ENCODE measurements around the gene VMP1.

The VMP1 gene

DNA sequence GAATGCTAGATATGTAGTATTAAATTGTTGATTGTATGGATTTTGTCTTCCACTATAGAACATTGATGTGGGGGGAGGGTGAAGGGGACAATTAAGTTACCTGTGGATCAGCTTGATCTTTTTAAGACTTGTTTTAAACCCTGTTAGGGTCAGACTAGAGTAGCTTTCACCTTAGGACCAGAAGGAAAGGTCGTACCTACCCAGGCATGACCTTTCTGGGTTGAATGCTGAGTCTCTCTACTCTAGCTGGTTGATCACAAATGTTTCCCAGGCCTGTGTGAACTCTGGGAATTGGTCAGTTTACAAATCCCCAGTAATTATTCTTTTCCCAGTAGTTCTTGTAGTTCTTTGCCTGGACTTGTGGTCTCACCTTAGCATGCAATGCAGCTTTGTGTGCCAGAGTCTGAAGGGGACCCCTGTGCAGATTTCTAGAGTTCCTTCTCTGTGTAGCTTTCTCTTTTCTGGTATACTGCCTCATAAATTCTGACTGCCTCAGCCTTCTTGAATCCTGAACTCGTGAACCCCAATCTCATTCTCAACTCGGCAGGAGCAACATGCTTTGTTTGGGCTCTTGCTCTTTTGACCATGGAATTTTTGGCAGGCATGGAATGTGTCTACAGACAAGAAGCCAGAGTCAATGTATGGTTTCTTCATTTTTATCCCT is 54.1 kb downstream of the VMP1 start:
- peaks cover 0 to 2% (median 0%) of the 10 kb centered on the region in 5 experiments for H3K9me3 ChIP-seq (ENCODE audit: control extremely low read depth in 1 of 5, control insufficient read depth in 4 of 5, insufficient read depth in 2 of 5, low read depth in 1 of 5, low read length in 4 of 5)
- H3K4me3 ChIP-seq (ENCODE audit: control insufficient read depth in 1 of 7, extremely low read depth in 1 of 7, insufficient read depth in 4 of 7, low read depth in 2 of 7, low read length in 6 of 7) = no peak overlapping the region
- no peaks in the 10 kb centered on the region for H3K27me3 ChIP-seq (replicated peaks in 2 of 5; ENCODE audit: control insufficient read depth in 4 of 5, insufficient read depth in 5 of 5, low read length in 4 of 5)
- no peak overlapping the region for H3K27ac ChIP-seq (ENCODE audit: insufficient read depth in 1 of 2, low read depth in 1 of 2, low read length in 2 of 2, poor library complexity in 1 of 2, severe bottlenecking in 2 of 2)
- 100% methylated on average over 1 of the region's 3 CpGs for WGBS (ENCODE audit: insufficient coverage)
- no peak for DNase-seq
- H3K36me3 ChIP-seq (ENCODE audit: control insufficient read depth in 4 of 4, insufficient read depth in 4 of 4, low read length in 3 of 4) = peaks cover 0 to 14% (median 10%) of the 10 kb centered on the region in 4 experiments
- POLR2A ChIA-PET = no interaction called here
- peaks cover 0 to 38% (median 12%) of the 10 kb centered on the region in 4 experiments for H3K4me1 ChIP-seq (ENCODE audit: control extremely low read depth in 1 of 4, control insufficient read depth in 4 of 4, insufficient read depth in 4 of 4, low read length in 3 of 4)
- CTCF ChIA-PET = interaction anchor here (1.0 to 2.3 kb wide), 5 partner anchors 14 to 97 kb away, joined by 3 to 9 read pairs (median 4); no protein-coding TSS in a partner anchor

GRCh38 chr17:59762049-59762823 is 54.8 kb downstream of the VMP1 start:
- Histone ChIP-seq H3K27ac (ENCODE audit: insufficient read depth in 1 of 2, low read depth in 1 of 2, low read length in 2 of 2, poor library complexity in 1 of 2, severe bottlenecking in 2 of 2) (peak overlapping the region in 1 of 2 experiments; percentile 29), H3K36me3 (ENCODE audit: control insufficient read depth in 4 of 4, insufficient read depth in 4 of 4, low read length in 3 of 4) (peaks cover 2 to 13% (median 10%) of the 10 kb centered on the region in 4 experiments), H3K27me3 (replicated peaks in 2 of 5; ENCODE audit: control insufficient read depth in 4 of 5, insufficient read depth in 5 of 5, low read length in 4 of 5) (no peaks in the 10 kb centered on the region), H3K4me3 (ENCODE audit: control insufficient read depth in 1 of 7, extremely low read depth in 1 of 7, insufficient read depth in 4 of 7, low read depth in 2 of 7, low read length in 6 of 7) (no peak overlapping the region), H3K9me3 (ENCODE audit: control extremely low read depth in 1 of 5, control insufficient read depth in 4 of 5, insufficient read depth in 2 of 5, low read depth in 1 of 5, low read length in 4 of 5) (peaks cover 0 to 2% (median 0%) of the 10 kb centered on the region in 5 experiments), H3K4me1 (ENCODE audit: control extremely low read depth in 1 of 4, control insufficient read depth in 4 of 4, insufficient read depth in 4 of 4, low read length in 3 of 4) (peaks cover 0 to 38% (median 12%) of the 10 kb centered on the region in 4 experiments)
- DNase-seq = peak in 2 of 3 donors; percentile 60 to 70
- CTCF ChIA-PET = interaction anchor here (0.6 to 2.3 kb wide), 8 partner anchors 8 to 105 kb away, joined by 3 to 9 read pairs (median 5); no protein-coding TSS in a partner anchor
- POLR2A ChIA-PET = interaction anchor here (0.8 kb wide), 1 partner anchor 8 kb away, joined by 4 read pairs; no protein-coding TSS in a partner anchor
- WGBS (ENCODE audit: insufficient coverage) = no CpG with 5 or more reads among the region's 4 CpGs

DNA sequence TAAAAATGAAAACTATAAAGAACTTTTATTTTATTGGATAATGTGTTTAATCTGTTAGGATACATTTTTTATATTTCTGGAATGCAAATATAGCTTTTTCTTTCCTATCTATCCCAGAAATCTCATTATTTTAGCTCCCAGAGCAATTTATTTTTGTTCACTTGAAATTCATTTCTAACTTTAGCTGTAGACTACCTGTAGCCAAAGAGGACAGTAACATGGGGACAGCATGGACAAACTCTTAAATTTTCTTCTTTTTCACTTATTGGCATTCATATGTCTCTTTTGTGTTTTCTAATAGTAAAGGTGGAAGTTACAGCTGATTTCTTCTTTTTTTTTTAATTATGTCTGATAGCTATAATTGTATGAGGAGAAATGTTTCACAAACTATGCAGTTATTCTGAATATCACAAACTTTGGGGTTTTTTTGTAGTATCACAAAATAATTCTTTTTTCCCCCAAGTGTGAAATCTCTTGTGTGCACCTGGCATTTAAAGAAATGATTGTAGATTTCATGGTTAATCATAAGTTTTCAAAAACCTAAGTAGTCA is 55.4 kb downstream of the VMP1 start:
- ChIA-PET POLR2A (interaction anchor here (0.5 to 0.8 kb wide), 2 partner anchors 9 to 12 kb away, joined by 3 to 4 read pairs; no protein-coding TSS in a partner anchor), CTCF (interaction anchor here (0.6 to 2.3 kb wide), 6 partner anchors 9 to 106 kb away, joined by 3 to 9 read pairs (median 6); no protein-coding TSS in a partner anchor)
- no peak overlapping the region for H3K27ac ChIP-seq (ENCODE audit: insufficient read depth in 1 of 2, low read depth in 1 of 2, low read length in 2 of 2, poor library complexity in 1 of 2, severe bottlenecking in 2 of 2)
- DNase-seq = no peak
- H3K4me1 ChIP-seq (ENCODE audit: control extremely low read depth in 1 of 4, control insufficient read depth in 4 of 4, insufficient read depth in 4 of 4, low read length in 3 of 4) = peaks cover 0 to 38% (median 12%) of the 10 kb centered on the region in 4 experiments
- peaks cover 0 to 2% (median 0%) of the 10 kb centered on the region in 5 experiments for H3K9me3 ChIP-seq (ENCODE audit: control extremely low read depth in 1 of 5, control insufficient read depth in 4 of 5, insufficient read depth in 2 of 5, low read depth in 1 of 5, low read length in 4 of 5)
- peaks cover 2 to 13% (median 10%) of the 10 kb centered on the region in 4 experiments for H3K36me3 ChIP-seq (ENCODE audit: control insufficient read depth in 4 of 4, insufficient read depth in 4 of 4, low read length in 3 of 4)
- H3K4me3 ChIP-seq (ENCODE audit: control insufficient read depth in 1 of 7, extremely low read depth in 1 of 7, insufficient read depth in 4 of 7, low read depth in 2 of 7, low read length in 6 of 7) = no peak overlapping the region
- no peaks in the 10 kb centered on the region for H3K27me3 ChIP-seq (replicated peaks in 2 of 5; ENCODE audit: control insufficient read depth in 4 of 5, insufficient read depth in 5 of 5, low read length in 4 of 5)

DNA sequence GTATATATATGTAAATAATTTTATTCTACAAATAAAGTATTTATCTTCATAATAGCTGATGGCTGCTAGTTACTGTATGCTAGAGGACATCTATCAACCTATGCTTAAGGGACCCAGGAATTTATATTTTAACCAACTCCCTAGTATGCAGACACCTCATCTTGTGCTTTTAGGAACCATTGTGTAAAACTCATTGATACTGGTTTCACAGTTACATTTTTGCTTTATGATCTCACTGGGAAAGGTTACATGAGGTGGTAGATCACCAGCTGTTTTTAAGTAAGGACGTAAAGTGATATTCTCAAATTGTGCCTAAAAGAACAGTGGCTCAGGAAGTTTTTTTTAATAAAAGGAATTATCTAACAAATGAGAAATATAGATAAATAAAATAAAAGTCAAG is 56.4 kb downstream of the VMP1 start:
- peaks cover 2 to 11% (median 8%) of the 10 kb centered on the region in 4 experiments for H3K36me3 ChIP-seq (ENCODE audit: control insufficient read depth in 4 of 4, insufficient read depth in 4 of 4, low read length in 3 of 4)
- ChIA-PET POLR2A (no interaction called here), CTCF (interaction anchor here (1.0 to 2.3 kb wide), 2 partner anchors 15 to 95 kb away, joined by 3 to 9 read pairs; no protein-coding TSS in a partner anchor)
- H3K9me3 ChIP-seq (ENCODE audit: control extremely low read depth in 1 of 5, control insufficient read depth in 4 of 5, insufficient read depth in 2 of 5, low read depth in 1 of 5, low read length in 4 of 5) = peaks cover 0 to 1% (median 0%) of the 10 kb centered on the region in 5 experiments
- DNase-seq = no peak
- no peaks in the 10 kb centered on the region for H3K27me3 ChIP-seq (replicated peaks in 2 of 5; ENCODE audit: control insufficient read depth in 4 of 5, insufficient read depth in 5 of 5, low read length in 4 of 5)
- H3K27ac ChIP-seq (ENCODE audit: insufficient read depth in 1 of 2, low read depth in 1 of 2, low read length in 2 of 2, poor library complexity in 1 of 2, severe bottlenecking in 2 of 2) = no peak overlapping the region
- H3K4me1 ChIP-seq (ENCODE audit: control extremely low read depth in 1 of 4, control insufficient read depth in 4 of 4, insufficient read depth in 4 of 4, low read length in 3 of 4) = peaks cover 0 to 38% (median 12%) of the 10 kb centered on the region in 4 experiments
- no CpG with 5 or more reads among the region's 1 CpG for WGBS (ENCODE audit: insufficient coverage)
- H3K4me3 ChIP-seq (ENCODE audit: control insufficient read depth in 1 of 7, extremely low read depth in 1 of 7, insufficient read depth in 4 of 7, low read depth in 2 of 7, low read length in 6 of 7) = no peak overlapping the region

- ChIA-PET CTCF (interaction anchor here (0.7 to 1.4 kb wide), 6 partner anchors 10 to 96 kb away, joined by 3 to 5 read pairs (median 4); no protein-coding TSS in a partner anchor), POLR2A (no interaction called here)
- H3K27me3 ChIP-seq (replicated peaks in 2 of 5; ENCODE audit: control insufficient read depth in 4 of 5, insufficient read depth in 5 of 5, low read length in 4 of 5) = no peaks in the 10 kb centered on the region
- no peak for DNase-seq
- no peaks in the 10 kb centered on the region for H3K9me3 ChIP-seq (ENCODE audit: control extremely low read depth in 1 of 5, control insufficient read depth in 4 of 5, insufficient read depth in 2 of 5, low read depth in 1 of 5, low read length in 4 of 5)
- no peak overlapping the region for H3K4me3 ChIP-seq (ENCODE audit: control insufficient read depth in 1 of 7, extremely low read depth in 1 of 7, insufficient read depth in 4 of 7, low read depth in 2 of 7, low read length in 6 of 7)
- peaks cover 2 to 11% (median 7%) of the 10 kb centered on the region in 4 experiments for H3K36me3 ChIP-seq (ENCODE audit: control insufficient read depth in 4 of 4, insufficient read depth in 4 of 4, low read length in 3 of 4)
- H3K27ac ChIP-seq (ENCODE audit: insufficient read depth in 1 of 2, low read depth in 1 of 2, low read length in 2 of 2, poor library complexity in 1 of 2, severe bottlenecking in 2 of 2) = no peak overlapping the region
- peaks cover 0 to 38% (median 12%) of the 10 kb centered on the region in 4 experiments for H3K4me1 ChIP-seq (ENCODE audit: control extremely low read depth in 1 of 4, control insufficient read depth in 4 of 4, insufficient read depth in 4 of 4, low read length in 3 of 4)
- WGBS (ENCODE audit: insufficient coverage) = 100% methylated on average over 1 of the region's 3 CpGs
These were observed 56.9 kb downstream of the VMP1 start for GRCh38 chr17:59764292-59764741.

GRCh38 chr17:59765038-59765437 is 57.6 kb downstream of the VMP1 start:
- H3K27ac ChIP-seq (ENCODE audit: insufficient read depth in 1 of 2, low read depth in 1 of 2, low read length in 2 of 2, poor library complexity in 1 of 2, severe bottlenecking in 2 of 2) = no peak overlapping the region
- H3K36me3 ChIP-seq (ENCODE audit: control insufficient read depth in 4 of 4, insufficient read depth in 4 of 4, low read length in 3 of 4) = peaks cover 2 to 11% (median 7%) of the 10 kb centered on the region in 4 experiments
- H3K27me3 ChIP-seq (replicated peaks in 2 of 5; ENCODE audit: control insufficient read depth in 4 of 5, insufficient read depth in 5 of 5, low read length in 4 of 5) = no peaks in the 10 kb centered on the region
- H3K9me3 ChIP-seq (ENCODE audit: control extremely low read depth in 1 of 5, control insufficient read depth in 4 of 5, insufficient read depth in 2 of 5, low read depth in 1 of 5, low read length in 4 of 5) = no peaks in the 10 kb centered on the region
- ChIA-PET CTCF (interaction anchor here (0.7 to 1.4 kb wide), 5 partner anchors 11 to 95 kb away, joined by 3 to 5 read pairs (median 4); no protein-coding TSS in a partner anchor), POLR2A (no interaction called here)
- H3K4me3 ChIP-seq (ENCODE audit: control insufficient read depth in 1 of 7, extremely low read depth in 1 of 7, insufficient read depth in 4 of 7, low read depth in 2 of 7, low read length in 6 of 7) = no peak overlapping the region
- DNase-seq = no peak
- peaks cover 0 to 41% (median 14%) of the 10 kb centered on the region in 4 experiments for H3K4me1 ChIP-seq (ENCODE audit: control extremely low read depth in 1 of 4, control insufficient read depth in 4 of 4, insufficient read depth in 4 of 4, low read length in 3 of 4)
